NCI-H82 treated with DMSO at 0.1 percent for 48 hours (cell line): ENCODE measurements around the gene FGF8.

ENCODE experiments used
- DNase-seq: peaks from one replicate; lab custom pipeline; 2025; ENCODE audit not compliant: unreplicated experiment; lab: John Stamatoyannopoulos, UW

Gene FGF8

GRCh38 chr10:101770331-101771215 lies 5.3 kb downstream of the FGF8 start:
- no peak for DNase-seq

DNA sequence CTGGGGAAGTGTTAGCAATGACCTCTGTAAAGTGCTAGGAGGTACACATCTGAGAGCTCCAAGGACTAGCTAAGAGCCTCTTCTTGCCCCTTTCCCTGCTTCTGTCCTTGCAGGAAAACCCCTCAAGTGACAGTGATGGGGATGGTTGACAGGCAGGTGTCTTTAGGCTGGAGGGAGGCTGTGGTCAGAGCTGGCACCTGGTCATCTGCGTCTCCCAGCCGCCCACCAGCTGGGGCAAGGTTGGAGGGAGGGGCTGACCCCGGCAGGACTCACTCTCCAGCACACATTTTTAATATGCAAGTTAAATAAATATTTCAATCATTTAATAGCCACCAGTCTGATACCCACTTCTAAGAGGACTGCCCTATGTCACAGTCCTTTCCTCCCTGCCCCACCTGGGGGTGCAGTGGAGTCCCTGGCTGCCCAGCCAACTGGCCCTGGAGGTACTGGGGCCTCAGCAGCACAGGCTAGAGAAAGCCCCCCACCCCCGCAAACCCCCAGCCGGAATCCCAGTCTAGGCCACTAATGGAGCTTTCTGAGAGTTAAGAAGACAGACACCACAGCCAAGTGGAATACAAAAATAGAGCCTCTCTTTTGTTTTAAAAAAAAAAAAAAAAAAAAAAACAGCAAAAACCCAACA lies 6.3 kb downstream of the FGF8 start:
- no peak for DNase-seq

- DNase-seq: no peak
Measured at GRCh38 chr10:101768791-101769170, 7.1 kb downstream of the FGF8 start.

GRCh38 chr10:101767966-101768790 lies 7.7 kb downstream of the FGF8 start:
- no peak for DNase-seq

DNA sequence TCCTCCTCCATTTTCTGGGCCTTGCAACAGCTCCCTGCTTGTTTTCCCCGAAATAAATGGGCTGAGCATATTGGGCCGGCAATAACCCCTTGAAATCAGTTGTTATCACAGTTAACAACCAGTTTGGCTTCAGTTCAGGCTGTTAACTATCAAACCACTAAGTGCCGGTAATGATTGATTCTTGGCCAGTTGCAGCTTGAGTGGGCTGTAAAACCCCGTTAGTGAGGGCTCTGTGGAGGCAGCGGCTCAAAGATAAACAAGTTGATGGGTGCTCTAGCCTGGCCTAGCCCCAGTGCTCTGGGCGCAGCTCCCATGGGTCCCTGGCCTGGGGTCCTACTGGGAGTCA lies 8.3 kb downstream of the FGF8 start:
- no peak for DNase-seq

GRCh38 chr10:101766753-101767599 lies 8.9 kb downstream of the FGF8 start:
- DNase-seq: no peak

- DNase-seq: no peak
Measured at GRCh38 chr10:101766306-101766705, 9.6 kb downstream of the FGF8 start.

DNA sequence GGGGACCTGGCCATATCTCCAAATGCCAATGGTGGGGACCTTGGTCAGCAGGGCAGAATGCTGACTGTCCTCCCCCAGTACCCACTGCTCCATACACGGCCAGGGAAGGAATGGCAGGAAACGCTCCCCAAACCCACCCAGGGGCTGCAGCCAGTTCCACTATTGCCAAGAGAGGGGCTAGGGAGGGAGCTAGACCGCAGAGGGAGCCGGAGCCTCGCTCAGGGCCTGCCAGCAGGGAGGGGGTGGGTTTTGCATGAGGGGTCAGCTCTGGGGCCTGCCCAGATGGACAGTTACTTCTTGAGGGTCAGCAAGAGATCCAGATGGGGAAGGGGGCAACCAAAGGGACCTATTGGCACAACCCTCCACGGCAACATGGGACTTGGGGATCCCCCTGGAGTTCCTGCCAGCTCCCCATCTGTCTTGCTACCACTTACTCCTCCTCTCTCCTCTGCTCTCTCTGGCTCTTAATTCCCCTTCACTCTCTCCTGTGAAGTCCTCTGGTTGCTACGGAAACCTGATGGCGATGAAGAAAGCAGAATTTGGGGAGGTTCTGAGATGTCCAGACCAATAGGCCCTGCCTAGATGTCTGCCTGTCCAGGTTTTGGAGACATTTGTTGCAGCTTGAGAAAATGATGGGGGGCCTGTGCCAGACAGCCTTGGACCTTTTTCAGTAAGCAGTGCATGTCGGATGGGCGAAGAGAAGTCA lies 12.6 kb downstream of the FGF8 start:
- no peak for DNase-seq

DNA sequence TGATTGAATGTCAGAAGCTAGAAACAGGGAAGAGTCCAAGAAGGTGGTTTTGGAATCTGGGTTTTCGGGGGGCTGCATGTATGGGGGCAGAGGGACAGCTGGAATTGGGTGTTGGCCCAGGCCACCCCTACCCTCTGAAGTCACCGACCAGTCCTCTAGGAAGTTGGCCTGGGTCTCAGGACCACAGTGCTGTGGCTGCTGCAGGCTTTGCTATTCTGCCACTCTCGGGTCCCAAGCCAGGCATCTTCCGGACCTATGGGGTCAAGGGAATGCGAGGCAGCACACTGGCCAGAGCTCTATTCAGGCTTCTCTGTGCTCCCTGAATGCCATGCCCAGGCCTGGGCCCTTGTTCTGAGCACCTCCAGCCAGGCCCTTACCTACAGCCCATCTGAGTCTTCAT lies 13.2 kb downstream of the FGF8 start:
- no peak for DNase-seq

GRCh38 chr10:101761226-101761625 lies 14.7 kb downstream of the FGF8 start:
- DNase-seq: no peak

- no peak for DNase-seq
Measured at GRCh38 chr10:101760510-101760909, 15.4 kb downstream of the FGF8 start.

- no peak for DNase-seq
Measured at GRCh38 chr10:101759309-101760247, 16.3 kb downstream of the FGF8 start.

DNA sequence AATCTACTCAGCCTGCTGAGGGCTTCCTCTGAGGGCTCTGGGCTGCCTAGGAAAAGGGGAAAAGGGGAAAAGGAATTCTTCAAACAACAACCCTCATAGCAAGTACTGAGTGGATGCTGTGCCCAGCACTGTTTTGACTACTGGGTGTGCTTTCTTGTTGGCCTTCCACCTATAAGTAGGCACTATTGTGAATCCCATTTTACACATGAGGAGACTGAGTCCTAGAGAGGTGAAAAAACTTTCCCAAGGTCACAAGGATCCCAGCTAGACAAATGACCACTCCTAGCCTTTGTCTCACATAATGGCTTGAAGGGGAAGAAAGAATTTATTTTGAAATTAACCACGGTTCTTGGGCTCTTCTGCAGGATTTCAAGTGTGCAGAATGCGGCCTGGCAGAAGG lies 17.1 kb downstream of the FGF8 start:
- DNase-seq: no peak

DNA sequence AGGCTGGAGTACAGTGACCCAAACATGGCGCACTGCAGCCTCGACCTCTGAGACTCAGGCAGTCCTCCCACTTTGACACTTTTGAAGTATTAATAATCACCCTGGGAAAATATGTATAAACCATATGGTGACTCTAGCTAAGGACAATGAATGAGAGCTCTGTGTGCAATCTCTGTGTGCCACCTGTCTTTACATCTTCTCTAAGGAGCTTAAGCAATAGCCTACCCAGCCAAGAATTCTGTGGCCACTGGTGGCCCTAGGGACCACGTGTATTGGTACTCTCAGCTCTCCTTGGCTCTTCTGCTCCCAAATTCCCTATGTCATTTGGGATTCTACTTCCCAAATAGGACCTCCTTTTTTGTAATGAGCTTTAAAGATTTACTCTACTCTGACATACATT lies 23.7 kb downstream of the FGF8 start:
- DNase-seq: no peak

DNA sequence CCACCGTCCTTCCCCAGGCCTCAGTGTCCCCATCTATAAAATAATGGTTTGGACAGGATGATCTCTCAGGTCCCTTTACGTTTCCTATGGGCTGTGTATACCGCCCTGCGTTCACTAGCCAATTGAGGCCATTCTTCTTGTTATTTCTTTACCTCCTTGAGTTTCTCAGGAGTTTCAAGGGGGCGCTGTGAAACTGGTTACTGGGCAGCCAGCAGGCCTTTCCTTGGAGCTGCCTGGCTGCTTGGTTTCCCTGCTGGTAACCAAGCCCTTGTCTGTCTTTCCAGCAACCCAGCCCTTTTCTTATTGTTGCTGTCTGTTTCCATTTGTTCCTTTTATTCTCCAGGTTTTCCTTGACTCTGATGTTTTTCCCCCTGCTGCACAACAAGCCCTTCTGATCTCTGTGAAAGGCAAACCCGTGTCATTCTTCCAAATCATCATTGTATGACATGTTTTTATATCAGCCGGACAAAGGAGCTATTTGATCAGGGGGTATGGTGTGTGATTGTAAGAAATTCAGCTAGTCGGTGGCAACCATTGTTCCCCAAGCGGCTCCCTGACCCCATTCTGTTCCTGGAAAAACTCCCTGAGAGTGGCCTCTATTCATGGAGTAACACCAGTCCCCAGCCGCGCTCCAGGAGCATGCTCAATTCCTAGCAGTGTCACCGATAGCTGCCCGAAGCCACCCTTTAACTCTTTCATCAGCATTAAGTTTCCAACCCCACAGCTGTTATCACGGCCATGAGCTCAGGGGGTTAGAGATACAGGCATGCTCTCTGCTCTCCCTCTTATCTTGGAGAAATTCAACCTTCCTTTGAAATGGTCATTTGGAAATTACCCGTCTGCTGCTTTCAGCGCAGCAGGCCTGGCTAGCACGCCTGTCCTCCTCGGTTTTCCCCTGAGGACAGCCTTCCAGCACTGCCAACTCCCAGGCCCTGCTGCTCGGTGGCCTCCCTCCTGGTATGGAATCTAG lies 26.6 kb downstream of the FGF8 start:
- no peak for DNase-seq

DNA sequence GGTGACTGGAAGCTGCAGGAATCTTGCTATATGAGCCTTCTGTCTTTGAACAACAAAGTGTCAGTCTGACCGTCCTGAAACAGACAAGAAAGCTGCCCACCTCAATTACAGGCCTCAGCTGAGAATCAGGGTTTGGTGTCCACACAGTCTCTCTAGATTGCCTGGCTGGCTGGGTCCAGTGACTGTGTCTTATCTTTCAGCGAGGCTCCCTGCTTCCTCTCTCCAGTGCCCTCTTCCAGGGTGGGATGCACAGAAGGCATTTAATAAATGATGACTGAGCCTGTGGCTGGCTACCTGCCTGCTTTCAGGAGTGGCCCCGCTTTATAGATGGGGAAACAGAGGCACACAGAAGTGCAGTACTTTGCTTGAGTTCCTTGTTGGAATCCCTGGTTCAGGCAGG lies 27.4 kb downstream of the FGF8 start:
- no peak for DNase-seq

DNA sequence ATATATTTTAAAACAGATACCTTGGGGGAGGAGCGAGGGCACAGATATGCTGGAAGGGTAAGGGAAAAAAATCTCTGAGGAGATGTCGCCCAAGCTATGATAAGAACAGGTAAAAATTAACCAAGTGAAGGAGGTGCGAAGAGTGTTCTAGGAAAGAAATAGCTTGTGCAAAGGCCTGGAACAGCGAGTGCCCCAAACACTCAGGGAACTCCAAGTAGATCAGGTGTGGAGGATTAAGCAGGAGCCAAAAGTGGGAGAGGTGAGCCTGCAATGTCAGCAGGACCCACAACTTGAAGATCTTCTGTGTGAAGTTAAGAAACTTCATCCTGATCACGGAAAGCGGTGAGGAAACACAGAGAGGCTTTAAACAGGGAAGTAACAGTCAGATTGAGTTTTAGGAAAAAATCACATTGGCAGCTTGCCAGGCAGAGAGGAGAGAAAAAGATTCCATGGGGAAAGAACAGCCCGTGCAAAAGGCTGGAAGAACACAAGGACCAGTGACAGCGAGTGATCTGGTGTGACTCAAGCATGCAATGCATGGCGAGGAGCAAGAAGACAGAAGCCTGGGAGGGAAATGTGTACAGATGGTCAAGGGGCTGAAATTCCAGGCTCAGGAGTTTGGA lies 30.7 kb downstream of the FGF8 start:
- DNase-seq: no peak

- DNase-seq: no peak
Measured at GRCh38 chr10:101744267-101744666, 31.6 kb downstream of the FGF8 start.
